ENCODE results near the gene NSD1.

Gene NSD1

DNA sequence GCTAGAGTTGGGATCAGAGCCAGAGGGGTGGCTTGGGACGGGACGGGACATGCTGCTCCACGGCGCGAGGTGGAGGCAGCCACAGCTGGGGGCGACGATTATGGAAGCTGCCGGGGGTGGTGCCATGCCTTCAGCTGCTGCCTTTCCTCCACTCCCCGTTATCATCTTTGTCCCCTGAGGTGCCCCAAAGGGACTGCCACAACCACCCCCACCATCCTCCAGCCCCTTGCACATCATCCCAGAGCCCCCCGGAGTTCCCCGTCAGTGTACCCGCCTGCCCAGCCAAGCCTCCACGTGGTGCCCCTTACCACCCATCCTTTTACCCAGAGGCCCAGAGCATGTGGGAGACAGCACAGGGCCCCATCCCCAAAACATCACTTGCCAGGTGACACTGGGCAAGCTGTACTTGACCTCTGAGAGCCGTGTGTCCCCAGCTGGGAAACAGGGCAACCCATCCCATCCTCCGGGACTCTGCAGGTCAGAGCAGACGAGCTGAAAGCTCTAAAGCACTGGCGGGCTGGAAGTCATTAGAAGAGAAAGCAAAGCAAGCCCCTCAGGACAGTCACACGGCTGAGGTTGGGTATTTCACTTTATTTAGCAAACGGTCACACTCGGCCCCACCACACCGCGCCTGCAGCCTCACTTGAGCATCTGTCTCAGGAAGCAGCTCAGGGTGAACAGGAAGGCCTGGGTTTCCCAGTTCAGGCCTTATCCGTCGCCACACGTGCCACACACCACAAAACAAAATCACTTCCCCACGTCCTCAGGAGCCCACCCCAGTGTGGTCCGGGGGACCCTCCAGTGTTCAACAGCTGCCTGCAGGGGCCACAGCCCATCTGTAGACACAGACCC lies 197.6 kb downstream of the NSD1 start:
- H3K36me3 ChIP-seq (ENCODE audit: insufficient read depth, low read length), result peaks cover 39% of the 10 kb centered on the region

GRCh38 chr5:177332031-177332895 lies 198.7 kb downstream of the NSD1 start:
- Histone ChIP-seq H3K36me3 (ENCODE audit: insufficient read depth, low read length) (peaks cover 50% of the 10 kb centered on the region), H3K9ac (ENCODE audit: low read length) (no peak overlapping the region), H3K27me3 (ENCODE audit: control insufficient read depth in 1 of 2, insufficient read depth in 2 of 2, low read length in 2 of 2) (no peaks in the 10 kb centered on the region), H3K9me3 (ENCODE audit: low read length) (no peaks in the 10 kb centered on the region), H3K4me3 (ENCODE audit: low read depth in 1 of 2, low read length in 2 of 2) (no peak overlapping the region), H3K27ac (ENCODE audit: low read depth, low read length) (no peak overlapping the region), H3K4me1 (ENCODE audit: insufficient read depth, low read length) (no peaks in the 10 kb centered on the region)

More for the DNA sequence above, 197.6 kb downstream of the NSD1 start:
- Histone ChIP-seq H3K27ac (ENCODE audit: low read depth, low read length) (no peak overlapping the region), H3K27me3 (ENCODE audit: control insufficient read depth in 1 of 2, insufficient read depth in 2 of 2, low read length in 2 of 2) (no peaks in the 10 kb centered on the region), H3K9me3 (ENCODE audit: low read length) (no peaks in the 10 kb centered on the region), H3K4me1 (ENCODE audit: insufficient read depth, low read length) (no peaks in the 10 kb centered on the region), H3K9ac (ENCODE audit: low read length) (no peak overlapping the region), H3K4me3 (ENCODE audit: low read depth in 1 of 2, low read length in 2 of 2) (no peak overlapping the region)

DNA sequence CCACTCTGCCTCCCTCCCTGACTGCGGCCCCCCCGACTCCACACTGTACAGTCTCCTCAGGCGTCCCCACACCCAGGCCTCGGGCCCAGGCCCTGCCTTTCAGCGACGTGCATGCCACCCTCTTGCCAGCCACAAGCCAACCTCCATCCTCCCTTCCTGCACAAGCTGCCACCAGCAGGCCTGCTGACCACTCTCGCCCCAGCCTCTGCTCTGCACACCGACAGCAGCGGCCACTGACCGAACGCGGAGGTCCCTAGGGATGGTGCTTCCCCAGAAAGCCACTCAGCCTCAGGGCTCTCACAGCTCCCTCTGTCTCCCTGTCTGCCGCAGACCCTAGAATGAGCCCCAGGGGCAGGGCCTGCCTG lies 199.3 kb downstream of the NSD1 start:
- Histone ChIP-seq H3K36me3 (ENCODE audit: insufficient read depth, low read length) (peaks cover 56% of the 10 kb centered on the region), H3K9me3 (ENCODE audit: low read length) (no peaks in the 10 kb centered on the region), H3K9ac (ENCODE audit: low read length) (no peak overlapping the region), H3K27ac (ENCODE audit: low read depth, low read length) (no peak overlapping the region), H3K4me3 (ENCODE audit: low read depth in 1 of 2, low read length in 2 of 2) (no peak overlapping the region), H3K27me3 (ENCODE audit: control insufficient read depth in 1 of 2, insufficient read depth in 2 of 2, low read length in 2 of 2) (no peaks in the 10 kb centered on the region), H3K4me1 (ENCODE audit: insufficient read depth, low read length) (no peaks in the 10 kb centered on the region)

- H3K9me3 ChIP-seq (ENCODE audit: low read length), result no peaks in the 10 kb centered on the region
- no peak overlapping the region for H3K9ac ChIP-seq (ENCODE audit: low read length)
- H3K27ac ChIP-seq (ENCODE audit: low read depth, low read length), result no peak overlapping the region
- no peaks in the 10 kb centered on the region for H3K4me1 ChIP-seq (ENCODE audit: insufficient read depth, low read length)
- no peak overlapping the region for H3K4me3 ChIP-seq (ENCODE audit: low read depth in 1 of 2, low read length in 2 of 2)
- no peaks in the 10 kb centered on the region for H3K27me3 ChIP-seq (ENCODE audit: control insufficient read depth in 1 of 2, insufficient read depth in 2 of 2, low read length in 2 of 2)
- peaks cover 60% of the 10 kb centered on the region for H3K36me3 ChIP-seq (ENCODE audit: insufficient read depth, low read length)
Measured at GRCh38 chr5:177333420-177334154, 200.0 kb downstream of the NSD1 start.

DNA sequence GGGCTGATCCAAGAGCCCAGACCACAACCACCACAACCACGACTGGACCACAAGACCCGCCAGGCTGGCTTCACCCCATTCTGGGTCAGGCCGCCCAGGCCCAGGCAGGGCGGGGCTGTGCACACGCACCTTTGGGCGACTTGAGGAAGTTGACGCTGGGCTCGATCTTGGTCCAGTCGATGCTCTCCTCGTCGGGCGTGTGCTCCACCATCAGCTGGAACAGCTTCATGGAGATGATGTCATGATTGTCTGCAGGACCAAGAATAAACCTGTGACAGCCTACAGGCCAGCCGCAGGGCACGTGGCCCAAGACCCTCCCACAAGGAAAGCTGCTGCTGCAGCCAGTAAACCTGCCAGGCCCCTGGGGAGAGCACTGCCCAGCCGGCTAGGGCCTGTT lies 200.6 kb downstream of the NSD1 start:
- Histone ChIP-seq H3K9me3 (ENCODE audit: low read length) (no peaks in the 10 kb centered on the region), H3K4me1 (ENCODE audit: insufficient read depth, low read length) (no peaks in the 10 kb centered on the region), H3K27ac (ENCODE audit: low read depth, low read length) (no peak overlapping the region), H3K4me3 (ENCODE audit: low read depth in 1 of 2, low read length in 2 of 2) (no peak overlapping the region), H3K9ac (ENCODE audit: low read length) (no peak overlapping the region), H3K27me3 (ENCODE audit: control insufficient read depth in 1 of 2, insufficient read depth in 2 of 2, low read length in 2 of 2) (no peaks in the 10 kb centered on the region), H3K36me3 (ENCODE audit: insufficient read depth, low read length) (peaks cover 60% of the 10 kb centered on the region)

GRCh38 chr5:177334781-177335700 lies 201.5 kb downstream of the NSD1 start:
- H3K27me3 ChIP-seq (ENCODE audit: control insufficient read depth in 1 of 2, insufficient read depth in 2 of 2, low read length in 2 of 2), result no peaks in the 10 kb centered on the region
- H3K9me3 ChIP-seq (ENCODE audit: low read length), result no peaks in the 10 kb centered on the region
- no peak overlapping the region for H3K9ac ChIP-seq (ENCODE audit: low read length)
- H3K27ac ChIP-seq (ENCODE audit: low read depth, low read length), result no peak overlapping the region
- H3K4me1 ChIP-seq (ENCODE audit: insufficient read depth, low read length), result no peaks in the 10 kb centered on the region
- peaks cover 59% of the 10 kb centered on the region for H3K36me3 ChIP-seq (ENCODE audit: insufficient read depth, low read length)
- no peak overlapping the region for H3K4me3 ChIP-seq (ENCODE audit: low read depth in 1 of 2, low read length in 2 of 2)

DNA sequence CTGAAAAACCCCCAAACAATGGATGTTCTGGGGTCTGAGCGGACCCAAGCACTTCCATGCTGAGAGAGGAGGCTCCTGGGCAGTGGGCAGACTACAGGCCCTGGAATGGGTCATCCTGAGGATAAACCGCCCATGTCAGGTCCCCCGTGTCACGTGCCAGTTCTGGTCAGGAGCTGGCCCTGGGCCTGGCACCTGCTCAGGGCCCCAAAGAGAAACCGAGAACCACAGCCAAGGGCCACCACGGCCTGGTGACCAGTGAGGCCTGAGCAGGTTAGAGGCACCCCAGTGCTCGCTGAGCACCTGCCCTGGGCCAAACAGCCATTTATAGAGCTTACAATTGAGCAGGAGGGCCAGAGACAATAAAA lies 202.1 kb downstream of the NSD1 start:
- no peaks in the 10 kb centered on the region for H3K9me3 ChIP-seq (ENCODE audit: low read length)
- H3K27ac ChIP-seq (ENCODE audit: low read depth, low read length), result no peak overlapping the region
- H3K4me3 ChIP-seq (ENCODE audit: low read depth in 1 of 2, low read length in 2 of 2), result no peak overlapping the region
- no peaks in the 10 kb centered on the region for H3K4me1 ChIP-seq (ENCODE audit: insufficient read depth, low read length)
- H3K9ac ChIP-seq (ENCODE audit: low read length), result no peak overlapping the region
- no peaks in the 10 kb centered on the region for H3K27me3 ChIP-seq (ENCODE audit: control insufficient read depth in 1 of 2, insufficient read depth in 2 of 2, low read length in 2 of 2)
- peaks cover 56% of the 10 kb centered on the region for H3K36me3 ChIP-seq (ENCODE audit: insufficient read depth, low read length)

GRCh38 chr5:177336112-177336511 lies 202.5 kb downstream of the NSD1 start:
- Histone ChIP-seq H3K4me1 (ENCODE audit: insufficient read depth, low read length) (no peaks in the 10 kb centered on the region), H3K27ac (ENCODE audit: low read depth, low read length) (no peak overlapping the region), H3K9ac (ENCODE audit: low read length) (no peak overlapping the region), H3K36me3 (ENCODE audit: insufficient read depth, low read length) (peaks cover 56% of the 10 kb centered on the region), H3K4me3 (ENCODE audit: low read depth in 1 of 2, low read length in 2 of 2) (no peak overlapping the region), H3K9me3 (ENCODE audit: low read length) (no peaks in the 10 kb centered on the region), H3K27me3 (ENCODE audit: control insufficient read depth in 1 of 2, insufficient read depth in 2 of 2, low read length in 2 of 2) (no peaks in the 10 kb centered on the region)

- Histone ChIP-seq H3K4me3 (ENCODE audit: low read depth in 1 of 2, low read length in 2 of 2) (no peak overlapping the region), H3K27me3 (ENCODE audit: control insufficient read depth in 1 of 2, insufficient read depth in 2 of 2, low read length in 2 of 2) (no peaks in the 10 kb centered on the region), H3K9ac (ENCODE audit: low read length) (no peak overlapping the region), H3K9me3 (ENCODE audit: low read length) (no peaks in the 10 kb centered on the region), H3K36me3 (ENCODE audit: insufficient read depth, low read length) (peaks cover 63% of the 10 kb centered on the region), H3K4me1 (ENCODE audit: insufficient read depth, low read length) (no peaks in the 10 kb centered on the region), H3K27ac (ENCODE audit: low read depth, low read length) (no peak overlapping the region)
Measured at GRCh38 chr5:177336603-177337494, 203.3 kb downstream of the NSD1 start.
